ENCODE measurements around the gene ASCL2.

DNA sequence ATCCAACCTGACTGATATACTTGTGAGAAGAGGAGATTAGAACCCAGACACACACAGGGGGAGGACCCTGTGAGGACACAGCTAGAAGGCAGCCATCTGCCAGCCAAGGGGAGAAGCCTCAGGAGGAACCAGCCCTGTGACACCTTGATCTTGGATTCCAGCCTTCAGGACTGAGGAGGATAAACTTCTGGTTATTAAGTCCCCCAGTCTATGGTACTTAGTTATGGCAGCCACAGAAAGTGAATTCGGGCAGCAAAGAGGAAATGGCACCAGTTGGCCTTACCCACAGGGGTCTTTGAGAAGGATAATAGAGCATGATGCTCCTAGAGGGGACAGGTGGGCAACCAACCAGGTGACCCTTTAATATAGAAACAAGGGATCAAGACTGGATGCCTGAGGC is 49.4 kb downstream of the ASCL2 start:
- no peak for TF ChIP-seq POLR2AphosphoS5 (IDR thresholded peaks at IDR 0.05)
- TF ChIP-seq, protein P1, sequence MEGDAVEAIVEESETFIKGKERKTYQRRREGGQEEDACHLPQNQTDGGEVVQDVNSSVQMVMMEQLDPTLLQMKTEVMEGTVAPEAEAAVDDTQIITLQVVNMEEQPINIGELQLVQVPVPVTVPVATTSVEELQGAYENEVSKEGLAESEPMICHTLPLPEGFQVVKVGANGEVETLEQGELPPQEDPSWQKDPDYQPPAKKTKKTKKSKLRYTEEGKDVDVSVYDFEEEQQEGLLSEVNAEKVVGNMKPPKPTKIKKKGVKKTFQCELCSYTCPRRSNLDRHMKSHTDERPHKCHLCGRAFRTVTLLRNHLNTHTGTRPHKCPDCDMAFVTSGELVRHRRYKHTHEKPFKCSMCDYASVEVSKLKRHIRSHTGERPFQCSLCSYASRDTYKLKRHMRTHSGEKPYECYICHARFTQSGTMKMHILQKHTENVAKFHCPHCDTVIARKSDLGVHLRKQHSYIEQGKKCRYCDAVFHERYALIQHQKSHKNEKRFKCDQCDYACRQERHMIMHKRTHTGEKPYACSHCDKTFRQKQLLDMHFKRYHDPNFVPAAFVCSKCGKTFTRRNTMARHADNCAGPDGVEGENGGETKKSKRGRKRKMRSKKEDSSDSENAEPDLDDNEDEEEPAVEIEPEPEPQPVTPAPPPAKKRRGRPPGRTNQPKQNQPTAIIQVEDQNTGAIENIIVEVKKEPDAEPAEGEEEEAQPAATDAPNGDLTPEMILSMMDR (IDR thresholded peaks at IDR 0.05), result no peak
- no peak for TF ChIP-seq POLR2A (IDR thresholded peaks at IDR 0.05)
- no peak for TF ChIP-seq EP300 (IDR thresholded peaks at IDR 0.05)
